Bone marrow (tissue), 2 donors: ENCODE measurements around the gene ZNF609.

Experiments used
- DNase-seq, 2 donors: peaks; one replicate each; lab custom pipeline; 2025; lab: John Stamatoyannopoulos, UW

Gene ZNF609

DNA sequence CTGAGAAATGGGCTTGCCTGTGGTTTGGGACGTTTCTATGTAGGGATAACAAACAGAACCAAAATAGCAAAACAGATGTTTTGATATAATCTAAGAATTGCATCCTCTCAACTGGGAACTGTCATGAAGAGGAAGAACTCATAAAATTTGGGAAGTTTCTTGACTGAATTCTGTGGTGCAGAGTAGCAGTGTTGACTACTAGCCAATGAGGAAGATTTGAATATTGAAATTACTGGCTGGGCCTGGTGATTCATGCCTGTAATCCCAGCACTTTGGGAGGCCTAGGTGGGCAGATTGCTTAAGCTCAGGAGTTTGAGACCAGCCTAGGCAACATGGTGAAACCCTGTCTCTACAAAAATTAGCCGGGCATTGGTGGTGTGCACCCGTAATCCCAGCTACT, 42.2 kb downstream of the ZNF609 start:
- no peak for DNase-seq

DNA sequence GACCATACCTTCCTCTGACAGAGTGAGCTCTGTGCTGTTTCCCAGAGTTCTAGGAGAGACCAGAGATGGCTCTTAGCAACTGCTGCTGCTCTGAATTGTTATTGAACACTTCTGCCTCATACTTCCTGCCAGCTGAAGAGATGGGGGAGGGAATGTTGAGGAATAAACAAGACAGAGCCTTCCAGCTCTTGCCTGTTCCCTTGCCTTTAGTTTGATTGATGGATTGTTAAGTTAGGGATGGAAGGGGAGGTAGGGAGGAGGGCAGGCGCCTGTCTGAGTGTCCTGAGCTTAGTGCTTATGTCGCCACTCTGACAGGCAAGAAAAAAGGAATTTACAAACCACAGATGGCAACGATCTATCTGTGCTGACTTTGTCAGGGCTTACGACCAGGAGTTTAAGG, 42.8 kb downstream of the ZNF609 start:
- no peak for DNase-seq

DNA sequence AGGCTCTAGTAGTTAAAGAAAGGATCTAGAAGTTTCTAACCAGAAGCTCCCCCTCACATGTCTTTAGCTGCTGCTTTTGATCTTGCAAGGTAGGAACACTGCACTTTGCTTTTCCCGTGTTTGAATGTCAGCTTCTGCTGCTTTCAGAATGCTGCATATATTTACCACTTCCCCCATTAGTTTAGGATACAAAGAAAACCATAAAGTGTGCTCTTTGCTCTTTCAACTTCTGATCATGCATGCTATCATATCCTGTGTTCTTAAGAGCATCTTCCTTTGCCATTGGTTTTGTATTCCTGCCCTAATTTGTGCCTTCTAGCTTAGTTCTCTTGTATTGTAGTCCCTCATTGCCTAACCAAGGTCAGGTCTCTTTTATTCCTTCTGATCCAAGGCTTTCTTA, 43.3 kb downstream of the ZNF609 start:
- DNase-seq: no peak

DNA sequence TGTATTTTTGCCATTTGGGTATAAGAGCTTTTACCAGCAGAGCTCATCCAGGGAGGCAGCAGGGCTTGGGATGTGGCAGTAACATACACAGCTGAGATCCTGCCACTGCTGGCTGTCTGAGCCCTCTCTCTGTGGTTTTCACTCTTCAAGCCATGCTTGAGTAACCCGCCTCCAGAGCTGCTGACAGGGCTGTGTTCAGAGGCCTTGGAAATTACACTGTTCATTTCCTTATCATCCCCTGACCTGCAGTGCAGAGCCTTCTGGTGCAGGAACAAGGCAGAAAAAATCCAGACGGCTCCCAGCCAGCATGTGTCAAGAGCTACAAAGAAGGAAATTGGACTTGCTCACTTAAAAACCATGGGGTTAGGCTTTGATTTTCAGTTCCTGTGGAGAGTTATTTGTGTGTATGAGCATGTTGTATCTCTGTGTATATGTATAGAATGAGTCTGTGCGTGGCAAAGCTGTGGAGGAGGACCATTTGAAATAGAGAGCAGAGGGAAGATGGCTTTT, 47.0 kb downstream of the ZNF609 start:
- peak in 1 of 2 donors; percentile 79 for DNase-seq

DNA sequence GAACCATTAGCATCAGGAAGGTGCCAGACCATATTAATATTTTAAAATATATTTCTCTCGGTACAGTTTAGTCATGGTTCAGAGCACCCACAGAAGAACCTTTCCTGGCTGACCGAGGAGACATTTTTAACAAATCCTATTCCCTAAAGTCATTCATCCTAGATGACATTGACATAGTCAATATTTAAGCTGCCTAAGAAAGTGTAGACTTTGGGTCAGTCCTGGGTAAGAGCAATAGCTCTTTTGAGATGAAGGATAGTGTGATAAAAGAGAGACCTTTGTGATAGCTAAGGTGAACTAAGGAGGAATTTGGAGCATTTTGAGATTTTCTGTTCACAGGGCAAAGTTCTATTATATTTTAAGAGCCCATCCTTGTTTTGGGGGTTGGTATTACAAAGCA, 47.5 kb downstream of the ZNF609 start:
- DNase-seq: no peak

DNA sequence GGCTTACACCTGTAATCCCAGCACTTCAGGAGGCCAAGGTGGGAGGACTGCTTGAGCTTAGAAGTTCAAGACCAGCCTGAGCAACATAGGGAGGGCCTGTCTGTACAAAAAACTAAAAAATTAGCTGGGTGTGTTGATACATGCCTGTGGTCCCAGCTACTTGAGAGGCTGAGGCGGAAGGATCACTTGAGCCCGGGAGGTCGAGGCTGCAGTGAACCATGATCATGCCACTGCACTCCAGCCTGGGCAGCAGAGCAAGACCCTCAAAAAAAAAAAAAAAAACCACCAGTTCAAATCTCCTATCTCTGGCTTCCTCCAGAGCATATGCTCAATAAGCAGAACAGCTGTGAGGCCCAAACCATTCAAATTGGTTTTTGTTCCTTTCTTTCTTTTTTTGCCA, 53.4 kb downstream of the ZNF609 start:
- no peak for DNase-seq

DNA sequence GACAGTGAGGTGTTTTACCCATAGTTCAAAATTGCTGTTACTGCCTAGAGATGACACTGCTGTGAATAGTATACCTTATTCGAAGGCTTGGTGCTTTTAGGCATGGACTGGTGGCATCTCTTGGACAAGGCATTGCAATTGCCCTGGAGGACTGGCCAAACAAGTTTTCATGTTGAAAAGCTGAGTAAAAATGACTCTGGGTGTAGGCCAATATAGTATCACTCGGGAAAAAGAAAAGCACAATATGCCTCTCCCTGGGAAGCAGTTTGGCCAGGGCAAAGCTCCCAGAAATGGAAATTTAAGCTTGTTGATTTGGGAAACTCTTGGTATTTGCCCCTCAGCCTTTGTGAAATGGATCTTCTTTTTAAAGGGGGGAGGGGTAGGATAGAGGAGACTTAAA, 54.8 kb downstream of the ZNF609 start:
- DNase-seq: no peak

DNA sequence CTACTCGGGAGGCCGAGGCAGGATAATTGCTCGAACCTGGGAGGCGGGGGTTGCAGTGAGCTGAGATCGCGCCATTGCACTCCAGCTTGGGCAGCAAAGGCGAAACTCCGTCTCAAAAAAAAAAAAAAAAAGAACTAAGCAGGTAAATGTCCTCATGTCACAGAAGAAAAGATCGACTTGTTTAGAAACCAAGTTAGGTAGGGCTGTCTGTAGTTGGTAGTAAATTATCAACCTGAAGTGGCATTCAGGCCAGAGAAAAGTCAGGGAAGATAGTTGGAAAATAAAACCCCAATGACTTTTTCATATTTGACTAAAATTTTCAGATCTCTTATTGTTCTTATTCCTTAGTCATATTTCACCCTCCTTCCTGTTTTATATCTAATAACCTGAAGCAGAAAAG, 55.4 kb downstream of the ZNF609 start:
- no peak for DNase-seq

DNA sequence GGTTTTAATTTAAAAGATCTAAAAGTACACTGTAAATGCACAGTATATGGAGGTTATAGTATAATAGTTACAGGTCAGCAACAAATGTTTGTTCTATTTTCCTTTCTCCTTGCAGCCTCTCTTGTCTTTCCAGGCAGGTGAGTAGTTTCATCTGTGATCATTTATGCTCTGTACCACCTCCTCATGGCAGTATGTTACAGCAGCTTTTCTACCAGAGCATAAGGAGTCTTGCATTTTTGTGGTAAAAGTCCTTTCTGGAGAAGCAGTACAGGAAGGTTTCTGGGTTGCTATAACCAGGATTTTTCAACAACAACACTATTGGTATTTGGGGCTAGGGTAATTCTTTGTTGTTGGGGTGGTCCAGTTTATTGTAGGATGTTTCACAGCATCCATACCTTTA, 59.5 kb downstream of the ZNF609 start:
- no peak for DNase-seq

DNA sequence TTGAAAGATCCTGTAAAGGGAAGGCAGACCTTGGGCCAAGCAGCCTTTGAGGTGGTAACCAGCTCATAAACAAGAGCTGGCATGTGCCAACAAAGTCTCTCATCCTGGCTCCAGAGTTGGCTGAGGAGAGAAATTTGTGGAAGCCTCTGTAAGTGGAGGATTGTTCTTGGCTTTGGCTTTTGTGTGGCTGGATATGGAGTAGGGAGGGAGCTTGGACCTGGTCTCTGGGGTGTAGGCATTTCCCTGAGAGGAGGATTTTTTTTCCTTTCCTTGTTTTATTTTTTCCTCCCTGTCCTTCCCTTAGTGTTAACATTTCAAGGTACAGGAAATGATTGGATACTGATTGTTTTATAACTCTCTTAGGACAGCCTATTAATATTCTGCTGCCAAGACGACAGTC, 60.8 kb downstream of the ZNF609 start:
- DNase-seq: no peak

DNA sequence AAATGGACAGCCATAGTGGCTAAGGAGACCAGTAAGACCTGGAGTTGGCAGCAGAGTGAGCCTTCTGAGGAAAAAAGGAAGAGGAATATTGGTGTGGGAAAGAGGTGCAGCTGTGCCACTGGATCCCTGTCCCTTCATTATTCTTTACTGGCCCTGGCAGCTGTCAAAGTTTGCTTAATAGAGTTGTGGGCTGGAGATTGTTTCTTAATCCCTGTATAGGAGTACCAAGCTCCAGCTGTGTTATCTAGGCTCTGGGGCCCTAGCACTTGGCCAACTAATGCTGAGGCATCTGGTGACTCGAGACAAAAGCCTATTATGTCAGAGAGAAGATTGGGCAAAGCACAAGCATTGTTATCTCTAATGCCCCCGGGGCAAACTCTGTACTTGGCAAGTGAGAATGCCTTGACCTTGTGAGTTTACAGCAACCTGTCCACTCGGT, 61.4 kb downstream of the ZNF609 start:
- no peak for DNase-seq

DNA sequence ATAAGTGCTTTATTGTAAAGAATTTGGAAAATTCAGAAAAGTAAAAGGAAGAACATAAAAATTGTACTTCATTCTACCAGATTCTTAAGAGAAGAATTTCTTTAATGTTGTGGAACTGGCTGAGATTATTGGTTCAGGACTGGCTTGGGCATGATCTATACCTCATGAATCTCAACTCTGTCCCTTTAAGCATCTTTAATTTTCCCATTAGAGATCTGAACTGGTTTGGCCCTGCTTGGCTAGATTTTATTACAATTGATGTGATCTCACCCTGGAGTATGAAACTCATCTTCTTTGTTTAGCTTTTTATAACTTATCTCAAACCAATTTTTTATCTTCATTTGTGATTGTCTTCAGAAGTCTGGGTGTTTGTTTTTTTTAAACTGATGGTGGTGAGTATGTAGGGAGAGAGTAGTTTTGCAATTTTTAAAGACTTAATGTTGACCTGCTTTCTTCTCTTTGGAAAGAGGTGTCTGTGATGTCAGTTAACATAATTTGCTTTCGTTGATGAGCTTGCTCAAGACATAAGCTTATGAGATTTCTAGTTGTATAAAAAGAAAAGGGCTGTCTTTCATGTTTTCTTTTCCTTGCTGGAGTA, 61.9 kb downstream of the ZNF609 start:
- no peak for DNase-seq

DNA sequence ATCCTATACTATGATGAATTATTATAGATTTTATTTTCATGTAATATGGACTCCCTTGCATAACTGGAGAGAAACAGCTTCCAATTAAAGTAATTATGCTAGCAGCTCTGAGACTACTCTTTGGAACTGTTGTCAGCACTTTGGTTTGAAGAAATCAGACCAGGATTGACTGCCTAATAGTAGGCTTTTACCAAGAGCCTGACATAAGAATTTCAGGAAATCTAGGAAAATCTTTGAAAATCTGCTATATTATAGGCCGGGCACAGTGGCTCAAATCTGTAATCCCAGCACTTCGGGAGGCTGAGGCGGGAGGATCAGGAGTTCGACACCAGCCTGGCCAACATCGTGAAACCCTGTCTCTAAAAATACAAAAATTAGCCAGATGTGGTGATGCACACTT, 62.9 kb downstream of the ZNF609 start:
- no peak for DNase-seq

DNA sequence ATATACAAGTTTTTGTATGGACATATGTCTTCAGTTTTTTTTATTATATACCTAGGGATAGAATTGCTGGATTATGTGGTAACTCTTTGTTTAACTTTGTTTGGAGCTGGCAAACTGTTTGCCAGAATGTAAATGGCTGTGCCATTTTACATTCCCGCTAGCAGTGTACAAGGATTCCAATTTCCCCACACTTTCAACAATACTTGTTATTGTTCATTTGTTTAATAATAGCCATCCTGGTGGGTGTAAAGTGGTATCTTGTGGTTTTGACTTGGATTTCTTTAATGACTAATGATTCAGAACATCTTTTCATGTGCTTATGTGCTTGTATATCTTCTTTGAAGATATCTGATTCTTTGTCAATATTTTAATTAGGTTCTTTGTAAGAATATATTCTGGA, 64.4 kb downstream of the ZNF609 start:
- no peak for DNase-seq

DNA sequence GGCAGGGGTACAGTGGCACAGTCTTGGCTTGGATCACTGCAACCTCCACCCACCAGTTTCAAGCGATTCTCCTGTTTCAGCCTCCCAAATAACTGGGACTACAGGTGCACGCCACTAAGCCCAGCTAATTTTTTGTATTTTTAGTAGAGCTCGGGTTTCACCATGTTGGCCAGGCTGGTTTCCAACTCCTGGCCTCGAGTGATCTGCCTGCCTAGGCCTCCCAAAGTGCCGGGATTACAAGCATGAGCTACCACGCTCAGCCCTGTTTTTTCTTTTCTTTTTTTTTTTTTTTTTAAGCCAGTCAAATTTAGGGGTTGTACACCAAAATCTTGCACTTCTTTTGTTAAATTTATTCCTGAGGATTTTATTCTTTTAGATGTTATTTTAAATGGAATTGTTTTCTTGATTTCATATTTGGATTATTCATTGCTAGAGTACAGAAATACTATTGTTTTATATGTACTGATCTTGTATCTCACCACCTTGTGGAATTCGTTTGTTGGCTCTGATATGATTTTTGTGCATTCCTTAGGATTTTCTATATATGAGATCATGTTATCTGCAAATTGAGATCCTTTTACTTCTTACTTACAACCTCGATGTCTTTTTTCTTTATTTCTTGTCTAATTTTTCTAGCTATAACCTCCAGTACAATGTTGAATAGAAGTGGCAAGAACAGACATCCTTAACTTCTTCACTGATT, 65.6 kb downstream of the ZNF609 start:
- DNase-seq: no peak

DNA sequence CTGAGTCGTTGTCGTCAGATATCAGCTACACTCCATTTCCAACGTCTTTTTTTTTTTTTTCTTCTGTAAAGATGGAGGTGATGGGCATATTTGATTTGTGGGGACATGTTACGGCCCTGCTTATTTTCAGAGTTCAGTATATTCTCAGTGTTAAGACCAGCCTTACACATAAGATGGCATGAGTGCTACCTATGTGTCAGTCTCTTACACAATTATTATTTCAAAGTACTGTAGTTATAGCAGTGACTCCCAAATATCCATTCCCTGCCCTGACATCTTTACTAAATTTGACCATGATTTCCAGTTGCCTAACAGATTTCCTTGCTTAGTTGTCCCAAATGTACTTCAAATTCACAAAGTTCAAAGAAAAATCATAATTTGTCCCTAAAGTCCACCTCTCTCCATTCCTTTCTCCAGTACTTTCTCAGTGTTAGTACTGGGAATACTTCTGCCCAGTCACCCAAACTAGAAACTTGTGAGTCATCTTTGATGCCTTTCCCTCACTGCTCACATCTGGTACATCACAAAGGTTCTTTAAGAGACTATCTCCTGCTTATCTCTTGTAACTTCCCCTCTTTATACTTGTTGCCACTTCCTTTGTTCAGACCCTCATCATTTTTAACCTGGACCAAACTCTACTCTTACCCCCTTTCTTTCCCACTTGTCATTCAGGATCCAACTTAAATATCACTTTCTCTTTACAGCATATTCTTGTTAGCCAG, 67.0 kb downstream of the ZNF609 start:
- DNase-seq: peak in 1 of 2 donors; percentile 59

DNA sequence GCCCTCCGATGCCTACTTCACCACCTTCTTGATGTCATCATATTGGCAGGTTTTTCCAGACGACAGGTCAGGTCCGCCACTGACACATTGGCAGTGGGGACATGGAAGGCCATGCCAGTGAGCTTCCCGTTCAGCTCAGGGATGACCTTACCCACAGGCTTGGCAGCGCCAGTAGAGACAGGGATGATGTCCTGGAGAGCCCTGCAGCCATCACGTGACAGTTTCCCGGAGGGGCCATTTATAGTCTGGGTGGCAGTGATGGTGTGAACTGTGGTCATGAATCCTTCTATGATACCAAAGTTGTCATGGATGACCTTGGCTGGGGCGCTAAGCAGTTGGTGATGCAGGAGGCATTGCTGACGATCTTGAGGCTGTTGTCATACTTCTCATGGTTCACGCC, 68.5 kb downstream of the ZNF609 start:
- DNase-seq: no peak

DNA sequence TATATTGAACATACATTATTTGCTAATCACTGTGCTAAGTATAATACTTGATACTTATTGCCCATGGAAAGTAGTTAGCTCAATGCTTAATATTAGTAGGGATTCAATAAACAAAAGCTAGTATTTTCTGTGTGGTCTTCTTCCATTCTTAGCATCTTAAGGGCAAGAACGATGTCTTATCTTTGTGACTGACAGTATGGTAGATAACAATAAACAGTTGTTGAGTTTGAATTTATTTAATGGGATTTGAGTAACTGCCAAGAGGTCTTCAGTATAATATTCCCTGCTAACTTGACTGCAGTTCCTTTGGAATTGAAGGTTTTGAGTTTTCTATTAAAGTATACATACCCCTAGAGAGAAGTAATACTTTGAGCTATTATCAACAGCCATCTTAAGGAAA, 70.1 kb downstream of the ZNF609 start:
- no peak for DNase-seq

DNA sequence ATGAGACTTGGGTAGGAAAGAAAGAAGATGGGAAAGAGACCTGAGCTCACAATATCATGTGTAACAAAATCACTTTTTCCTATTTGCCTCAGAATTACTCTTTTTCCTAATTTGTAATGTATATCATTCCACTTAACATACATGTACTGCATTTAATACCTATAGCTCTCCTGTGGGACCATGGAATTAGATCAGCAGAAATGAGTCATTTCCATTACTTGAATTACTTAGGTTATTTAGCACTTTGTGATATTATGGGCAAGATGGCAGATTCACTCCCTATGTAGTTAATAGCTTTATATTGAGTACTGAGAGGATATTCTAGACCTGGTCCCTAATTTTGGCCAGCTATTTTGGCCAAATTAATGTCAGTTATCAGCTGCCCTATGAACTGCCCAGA, 70.5 kb downstream of the ZNF609 start:
- no peak for DNase-seq

DNA sequence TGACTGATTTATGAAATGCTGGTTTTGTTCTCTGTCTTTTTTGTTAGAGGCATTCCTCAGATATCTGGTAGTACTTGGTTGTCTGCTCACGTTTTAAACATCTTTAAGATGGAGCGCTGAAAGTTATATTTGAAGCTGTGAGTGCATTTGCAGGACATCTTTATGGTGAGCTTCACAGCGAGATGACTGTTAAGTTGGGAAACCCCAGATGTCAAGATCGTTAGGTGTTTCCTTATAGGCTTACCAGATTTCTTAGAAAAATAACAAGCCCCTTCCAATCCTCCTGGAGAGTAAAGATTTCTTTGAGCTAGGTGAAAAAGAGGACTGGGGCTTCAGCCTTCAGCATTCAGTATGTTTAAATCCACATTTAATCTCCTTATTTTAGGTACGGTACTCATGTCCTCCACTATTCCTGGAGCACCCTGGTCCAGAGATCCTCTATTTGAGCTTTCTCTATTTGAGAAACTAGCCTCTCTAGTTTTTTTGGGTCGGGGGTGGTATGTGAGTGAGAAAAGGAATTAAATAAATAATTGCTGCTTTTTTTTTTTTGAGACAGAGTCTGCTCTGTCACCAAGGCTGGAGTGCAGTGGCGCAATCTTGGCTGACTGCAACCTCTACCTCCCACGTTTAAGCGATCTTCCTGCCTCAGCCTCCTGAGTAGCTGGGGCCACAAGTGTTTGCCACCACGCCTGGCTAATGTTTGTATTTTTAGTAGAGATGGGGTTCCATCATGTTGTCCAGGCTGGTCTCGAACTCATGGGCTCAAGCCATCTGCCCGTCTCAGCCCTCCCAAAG, 72.3 kb downstream of the ZNF609 start:
- no peak for DNase-seq

DNA sequence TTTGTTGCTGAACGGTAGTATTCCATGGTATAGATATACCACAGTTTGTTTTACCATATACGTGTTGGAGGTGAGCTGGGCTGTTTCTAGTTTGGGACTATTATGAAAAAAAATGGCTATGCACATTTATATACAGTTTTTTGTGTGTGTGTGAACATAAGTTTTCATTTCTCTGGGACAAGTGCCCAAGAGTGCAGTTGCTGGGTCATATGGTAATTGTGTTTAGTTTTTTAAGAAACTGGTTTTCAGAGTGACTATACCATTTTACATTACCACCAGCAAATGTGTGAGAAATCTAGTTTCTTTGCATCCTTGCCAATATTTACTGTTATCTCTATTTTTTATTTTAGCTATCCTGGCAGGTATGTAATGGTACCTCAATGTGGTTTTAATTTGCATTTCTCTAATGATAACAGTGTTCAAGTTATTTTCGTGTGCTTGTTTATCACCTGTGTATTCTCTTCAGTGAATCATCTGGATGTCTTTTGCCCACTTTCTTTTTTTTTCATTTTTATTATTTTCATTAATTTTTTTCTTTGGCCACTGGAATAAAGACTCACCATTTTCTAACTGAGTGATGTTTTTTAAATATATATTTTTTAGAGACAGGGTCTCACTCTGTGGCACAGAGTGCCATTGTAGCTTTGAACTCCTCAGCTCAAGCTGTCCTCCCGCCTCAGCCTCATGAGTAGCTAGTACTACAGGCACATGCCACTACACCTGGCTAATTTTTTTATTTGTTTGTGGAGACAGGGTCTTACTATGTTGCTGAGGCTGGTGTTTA, 75.3 kb downstream of the ZNF609 start:
- no peak for DNase-seq
